Measurements from ENCODE around the gene HMGXB4. TPM values are rescaled to one million over a fixed set of nuclear protein-coding genes. Genes with fewer than 3 reads are reported as not detected.

HMGXB4 gene
- total RNA-seq, 2 experiments from 2014 or later = 41.4 to 44.1 TPM

- peaks cover 2% of the 10 kb centered on the region for H3K9me3 Mint-ChIP-seq
- POLR2A ChIA-PET = no interaction called here
- Histone ChIP-seq H3K27ac (ENCODE audit: low read depth in 1 of 2, low read length in 2 of 2) (no peak overlapping the region), H3K36me3 (ENCODE audit: insufficient read depth, low read length) (no peaks in the 10 kb centered on the region), H3K4me1 (ENCODE audit: insufficient read depth, low read length) (peaks cover 4% of the 10 kb centered on the region), H3K4me3 (ENCODE audit: low read length) (no peak overlapping the region), H3K27me3 (ENCODE audit: control insufficient read depth in 1 of 2, insufficient read depth in 2 of 2, low read length in 2 of 2) (peaks cover 0 to 7% of the 10 kb centered on the region in 2 experiments), H3K9me3 (ENCODE audit: control insufficient read depth in 1 of 2, insufficient read depth in 1 of 2, low read length in 2 of 2) (no peaks in the 10 kb centered on the region)
- CTCF ChIA-PET = no interaction called here
- H3K36me3 Mint-ChIP-seq (ENCODE audit: low read depth) = no peaks in the 10 kb centered on the region
- no peak overlapping the region for H3K27ac Mint-ChIP-seq
- no peaks in the 10 kb centered on the region for H3K4me1 Mint-ChIP-seq (ENCODE audit: low read depth)
- intact Hi-C loops (cut with DNase I, micrococcal nuclease) = no loop called here
- ATAC-seq (ENCODE audit: poor library complexity) (no peak), DNase-seq (no peak)
- no peak overlapping the region for H3K4me3 Mint-ChIP-seq
- no peak for TF ChIP-seq CTCF (IDR thresholded peaks at IDR 0.05)
- H3K27me3 Mint-ChIP-seq = peaks cover 34% of the 10 kb centered on the region
These were observed 30.2 kb upstream of the HMGXB4 start for GRCh38 chr22:35226958-35227647.

- Histone ChIP-seq H3K27me3 (ENCODE audit: control insufficient read depth in 1 of 2, insufficient read depth in 2 of 2, low read length in 2 of 2) (peaks cover 0 to 7% of the 10 kb centered on the region in 2 experiments), H3K4me3 (ENCODE audit: low read length) (no peak overlapping the region), H3K27ac (ENCODE audit: low read depth in 1 of 2, low read length in 2 of 2) (no peak overlapping the region), H3K9me3 (ENCODE audit: control insufficient read depth in 1 of 2, insufficient read depth in 1 of 2, low read length in 2 of 2) (no peaks in the 10 kb centered on the region), H3K36me3 (ENCODE audit: insufficient read depth, low read length) (no peaks in the 10 kb centered on the region), H3K4me1 (ENCODE audit: insufficient read depth, low read length) (peaks cover 4% of the 10 kb centered on the region)
- ChIA-PET POLR2A (no interaction called here), CTCF (no interaction called here)
- no peak overlapping the region for H3K4me3 Mint-ChIP-seq
- H3K27ac Mint-ChIP-seq = no peak overlapping the region
- peaks cover 2% of the 10 kb centered on the region for H3K9me3 Mint-ChIP-seq
- no peaks in the 10 kb centered on the region for H3K4me1 Mint-ChIP-seq (ENCODE audit: low read depth)
- H3K27me3 Mint-ChIP-seq = peaks cover 34% of the 10 kb centered on the region
- intact Hi-C loops (cut with DNase I, micrococcal nuclease) = loop anchor here in 1 of 2 experiments (5.0 kb wide), 1 partner anchor 1928 kb away; no protein-coding TSS in a partner anchor
- no peaks in the 10 kb centered on the region for H3K36me3 Mint-ChIP-seq (ENCODE audit: low read depth)
- DNase-seq = no peak
- TF ChIP-seq CTCF (IDR thresholded peaks at IDR 0.05) = no peak
- no peak for ATAC-seq (ENCODE audit: poor library complexity)
These were observed 27.4 kb upstream of the HMGXB4 start for GRCh38 chr22:35229865-35230264.

- peaks cover 0 to 7% of the 10 kb centered on the region in 2 experiments for H3K27me3 ChIP-seq (ENCODE audit: control insufficient read depth in 1 of 2, insufficient read depth in 2 of 2, low read length in 2 of 2)
- Mint-ChIP-seq H3K9me3 (peaks cover 2% of the 10 kb centered on the region), H3K4me1 (ENCODE audit: low read depth) (no peaks in the 10 kb centered on the region), H3K4me3 (no peak overlapping the region), H3K36me3 (ENCODE audit: low read depth) (no peaks in the 10 kb centered on the region), H3K27me3 (peaks cover 34% of the 10 kb centered on the region), H3K27ac (no peak overlapping the region)
- peaks cover 4% of the 10 kb centered on the region for H3K4me1 ChIP-seq (ENCODE audit: insufficient read depth, low read length)
- TF ChIP-seq CTCF (IDR thresholded peaks at IDR 0.05) = no peak
- H3K4me3 ChIP-seq (ENCODE audit: low read length) = no peak overlapping the region
- ChIA-PET CTCF (no interaction called here), POLR2A (no interaction called here)
- ATAC-seq (ENCODE audit: poor library complexity) = no peak
- no peaks in the 10 kb centered on the region for H3K9me3 ChIP-seq (ENCODE audit: control insufficient read depth in 1 of 2, insufficient read depth in 1 of 2, low read length in 2 of 2)
- intact Hi-C loops (cut with DNase I, micrococcal nuclease) = loop anchor here in 1 of 2 experiments (5.0 kb wide), 1 partner anchor 1928 kb away; no protein-coding TSS in a partner anchor
- no peaks in the 10 kb centered on the region for H3K36me3 ChIP-seq (ENCODE audit: insufficient read depth, low read length)
- no peak overlapping the region for H3K27ac ChIP-seq (ENCODE audit: low read depth in 1 of 2, low read length in 2 of 2)
- DNase-seq = no peak
These were observed 26.9 kb upstream of the HMGXB4 start for GRCh38 chr22:35230417-35230816.
